Trophoblast cell (in vitro differentiated cells and primary cell): ENCODE results near the gene CPXM2.

Source experiments
- DNase-seq, 2 donors: peaks; one replicate each; pipeline ENCODE4 v3.0.0-alpha.2; 2016
- H2AFZ ChIP-seq: 2 replicates; pipeline ENCODE4 v1.6.1; 2013; ENCODE audit warnings: low read length, moderate library complexity, mild to moderate bottlenecking; ENCODE audit not compliant: insufficient read depth, poor library complexity
- H2AK5ac ChIP-seq: 2 replicates; pipeline ENCODE4 v1.6.1; 2013; ENCODE audit warnings: mild to moderate bottlenecking, low read length
- H2BK120ac ChIP-seq: 2 replicates; pipeline ENCODE4 v1.6.1; 2013; ENCODE audit warnings: low read length, mild to moderate bottlenecking, moderate library complexity; ENCODE audit not compliant: insufficient read depth, poor library complexity
- H2BK12ac ChIP-seq: 2 replicates; pipeline ENCODE4 v1.6.1; 2013; ENCODE audit warnings: mild to moderate bottlenecking, low read length, moderate library complexity
- H2BK5ac ChIP-seq: 2 replicates; pipeline ENCODE4 v1.6.1; 2013; ENCODE audit warnings: low read length, low read depth, moderate library complexity, mild to moderate bottlenecking; ENCODE audit not compliant: poor library complexity
- H3K14ac ChIP-seq: 2 replicates; pipeline ENCODE4 v1.6.1; 2013; ENCODE audit warnings: mild to moderate bottlenecking, low read length
- H3K18ac ChIP-seq: 2 replicates; pipeline ENCODE4 v1.6.1; 2013; ENCODE audit warnings: mild to moderate bottlenecking, low read length
- H3K23ac ChIP-seq: 2 replicates; pipeline ENCODE4 v1.6.1; 2013; ENCODE audit warnings: low read length
- H3K27ac ChIP-seq: 2 replicates; pipeline ENCODE4 v1.5.1; 2013; ENCODE audit warnings: low read depth, mild to moderate bottlenecking, inconsistent platforms, low read length, moderate library complexity
- H3K27me3 ChIP-seq: 2 replicates; pipeline ENCODE4 v1.6.1; 2013; ENCODE audit warnings: inconsistent platforms, mild to moderate bottlenecking, low read length, moderate library complexity; ENCODE audit not compliant: insufficient read depth
- H3K36me3 ChIP-seq, 2 experiments: 1 replicate in 1 of 2; 2 replicates in 1 of 2; pipeline ENCODE4 v1.6.1; 2013; ENCODE audit warnings: low read length in 2 of 2, mild to moderate bottlenecking in 2 of 2, moderate library complexity in 1 of 2; ENCODE audit not compliant: insufficient read depth in 2 of 2, control insufficient read depth in 1 of 2
- H3K4ac ChIP-seq: 2 replicates; pipeline ENCODE4 v1.6.1; 2013; ENCODE audit warnings: low read depth, mild to moderate bottlenecking, low read length, moderate library complexity
- H3K4me1 ChIP-seq, 2 experiments: 1 replicate in 1 of 2; 2 replicates in 1 of 2; pipeline ENCODE4 v1.6.1; 2013; ENCODE audit warnings: low read length in 2 of 2, mild to moderate bottlenecking in 2 of 2, moderate library complexity in 1 of 2; ENCODE audit not compliant: insufficient read depth in 2 of 2, control insufficient read depth in 1 of 2
- H3K4me2 ChIP-seq: 2 replicates; pipeline ENCODE4 v1.6.1; 2013; ENCODE audit warnings: inconsistent platforms, mild to moderate bottlenecking, low read length, moderate library complexity
- H3K4me3 ChIP-seq: 2 replicates; pipeline ENCODE4 v1.5.1; 2013; ENCODE audit warnings: mild to moderate bottlenecking, low read depth, low read length, inconsistent platforms
- H3K79me1 ChIP-seq: one replicate; pipeline ENCODE4 v1.6.1; 2013; ENCODE audit warnings: low read length
- H3K79me2 ChIP-seq: 2 replicates; pipeline ENCODE4 v1.6.1; 2013; ENCODE audit warnings: low read length, mild to moderate bottlenecking; ENCODE audit not compliant: control insufficient read depth, insufficient read depth, poor library complexity
- H3K9ac ChIP-seq: 2 replicates; pipeline ENCODE4 v1.6.1; 2013; ENCODE audit warnings: mild to moderate bottlenecking, low read length
- H3K9me3 ChIP-seq: 2 replicates; pipeline ENCODE4 v1.6.1; 2013; ENCODE audit warnings: low read depth, mild to moderate bottlenecking, control low read depth, inconsistent platforms, low read length; ENCODE audit not compliant: insufficient read depth
- H4K12ac ChIP-seq: 2 replicates; pipeline ENCODE4 v1.6.1; 2013; ENCODE audit warnings: low read depth, mild to moderate bottlenecking, low read length, moderate library complexity
- H4K8ac ChIP-seq: 2 replicates; pipeline ENCODE4 v1.6.1; 2013; ENCODE audit warnings: low read depth, mild to moderate bottlenecking, low read length, moderate library complexity
- H4K91ac ChIP-seq: one replicate; pipeline ENCODE4 v1.6.1; 2013; ENCODE audit warnings: low read depth, mild to moderate bottlenecking, low read length, moderate library complexity
- WGBS: extraction: QIAGEN DNeasy Blood & Tissue Kit; methylation state at CpG from one replicate; pipeline ENCODE4 v1.1.7; 2013; ENCODE audit warnings: missing lambda C conversion rate; ENCODE audit not compliant: insufficient read length, insufficient coverage; ENCODE audit errors: extremely low coverage; 5-methylcytosine and 5-hydroxymethylcytosine counted together

Gene CPXM2

DNA sequence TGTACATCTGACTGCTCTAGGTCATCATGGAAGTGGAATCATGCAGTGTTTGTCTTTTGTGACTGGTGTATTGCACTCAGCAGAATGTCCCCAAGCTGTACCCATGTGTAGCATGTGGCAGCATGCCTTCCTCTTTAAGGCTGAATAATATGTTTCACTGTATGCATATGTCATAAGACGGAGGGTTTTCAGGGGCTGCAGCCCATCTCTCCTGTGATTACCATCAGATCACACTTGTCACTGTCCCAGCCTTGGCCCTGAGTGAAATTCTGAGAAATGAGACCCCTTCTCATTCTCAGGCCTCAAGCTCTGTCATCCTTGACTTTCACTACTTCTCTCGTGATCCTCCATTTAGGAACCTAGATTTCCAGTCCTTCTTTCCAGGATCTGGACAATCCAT, 50.0 kb downstream of the CPXM2 start:
- no peaks in the 10 kb centered on the region for H3K27me3 ChIP-seq
- no peak for DNase-seq
- no peak overlapping the region for H2BK5ac ChIP-seq
- no peak overlapping the region for H3K4me2 ChIP-seq
- no peak overlapping the region for H4K12ac ChIP-seq
- H3K4me3 ChIP-seq = no peak overlapping the region
- no peak overlapping the region for H3K14ac ChIP-seq
- H3K9ac ChIP-seq = no peak overlapping the region
- no peaks in the 10 kb centered on the region for H3K9me3 ChIP-seq
- H3K4ac ChIP-seq = no peak overlapping the region
- no peak overlapping the region for H4K91ac ChIP-seq
- no peaks in the 10 kb centered on the region for H3K36me3 ChIP-seq
- no peak overlapping the region for H4K8ac ChIP-seq
- no peak overlapping the region for H3K27ac ChIP-seq
- H3K79me2 ChIP-seq = no peaks in the 10 kb centered on the region
- WGBS = no CpG with 5 or more reads among the region's 2 CpGs
- H3K4me1 ChIP-seq = no peaks in the 10 kb centered on the region
- H3K18ac ChIP-seq = no peak overlapping the region
- no peak overlapping the region for H2AFZ ChIP-seq
- H2BK12ac ChIP-seq = no peak overlapping the region
- H3K23ac ChIP-seq = no peak overlapping the region
- no peak overlapping the region for H2BK120ac ChIP-seq
- no peaks in the 10 kb centered on the region for H3K79me1 ChIP-seq
- no peak overlapping the region for H2AK5ac ChIP-seq

GRCh38 chr10:123841115-123841514, 50.5 kb downstream of the CPXM2 start:
- Histone ChIP-seq H3K14ac (no peak overlapping the region), H4K12ac (no peak overlapping the region), H4K91ac (no peak overlapping the region), H2BK5ac (no peak overlapping the region), H2AFZ (no peak overlapping the region), H3K23ac (no peak overlapping the region), H3K4ac (no peak overlapping the region), H3K18ac (no peak overlapping the region), H3K4me1 (no peaks in the 10 kb centered on the region), H3K79me1 (no peaks in the 10 kb centered on the region), H2BK12ac (no peak overlapping the region), H3K9ac (no peak overlapping the region), H2AK5ac (no peak overlapping the region), H3K36me3 (no peaks in the 10 kb centered on the region), H2BK120ac (no peak overlapping the region), H3K27me3 (no peaks in the 10 kb centered on the region), H3K79me2 (no peaks in the 10 kb centered on the region), H3K9me3 (no peaks in the 10 kb centered on the region), H4K8ac (no peak overlapping the region), H3K27ac (no peak overlapping the region), H3K4me2 (no peak overlapping the region), H3K4me3 (no peak overlapping the region)
- DNase-seq = no peak
- WGBS = no CpG with 5 or more reads among the region's 9 CpGs

DNA sequence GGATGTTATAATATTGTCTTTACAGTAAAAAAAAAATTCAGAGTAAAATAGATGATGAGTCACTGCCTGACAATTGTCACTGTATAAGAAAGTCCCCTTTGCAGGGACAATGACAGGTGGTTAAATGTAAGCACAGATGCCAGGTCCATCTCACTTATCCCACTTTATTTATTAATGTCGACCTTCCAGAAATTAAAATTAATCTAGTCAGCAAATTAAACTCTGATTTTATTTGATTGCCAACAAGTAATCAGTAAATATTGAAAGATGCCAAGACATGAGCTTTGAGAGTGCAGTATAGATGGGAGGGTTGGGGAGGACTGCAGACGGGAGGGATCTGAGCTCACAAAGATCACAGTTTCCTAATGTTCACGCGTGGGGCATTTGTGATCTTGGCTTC, 50.9 kb downstream of the CPXM2 start:
- Histone ChIP-seq H3K14ac (no peak overlapping the region), H4K12ac (no peak overlapping the region), H2BK12ac (no peak overlapping the region), H2AK5ac (no peak overlapping the region), H3K23ac (no peak overlapping the region), H3K18ac (no peak overlapping the region), H3K27ac (no peak overlapping the region), H3K4me1 (no peaks in the 10 kb centered on the region), H3K9ac (no peak overlapping the region), H3K79me1 (no peaks in the 10 kb centered on the region), H2BK5ac (no peak overlapping the region), H3K4ac (no peak overlapping the region), H3K9me3 (no peaks in the 10 kb centered on the region), H2BK120ac (no peak overlapping the region), H3K27me3 (no peaks in the 10 kb centered on the region), H3K4me3 (no peak overlapping the region), H3K4me2 (no peak overlapping the region), H3K36me3 (no peaks in the 10 kb centered on the region), H4K8ac (no peak overlapping the region), H2AFZ (no peak overlapping the region), H3K79me2 (no peaks in the 10 kb centered on the region), H4K91ac (no peak overlapping the region)
- no CpG with 5 or more reads among the region's 4 CpGs for WGBS
- no peak for DNase-seq

- no CpG with 5 or more reads among the region's 13 CpGs for WGBS
- H2AK5ac ChIP-seq = no peak overlapping the region
- H3K27ac ChIP-seq = no peak overlapping the region
- H3K27me3 ChIP-seq = no peaks in the 10 kb centered on the region
- no peak overlapping the region for H3K18ac ChIP-seq
- no peak overlapping the region for H3K14ac ChIP-seq
- H3K4ac ChIP-seq = no peak overlapping the region
- H4K8ac ChIP-seq = no peak overlapping the region
- H2BK12ac ChIP-seq = no peak overlapping the region
- H2BK120ac ChIP-seq = no peak overlapping the region
- no peak overlapping the region for H2BK5ac ChIP-seq
- H3K9ac ChIP-seq = no peak overlapping the region
- no peaks in the 10 kb centered on the region for H3K4me1 ChIP-seq
- H4K91ac ChIP-seq = no peak overlapping the region
- H3K4me3 ChIP-seq = no peak overlapping the region
- no peak overlapping the region for H3K4me2 ChIP-seq
- H3K9me3 ChIP-seq = no peaks in the 10 kb centered on the region
- no peaks in the 10 kb centered on the region for H3K79me2 ChIP-seq
- H2AFZ ChIP-seq = no peak overlapping the region
- H4K12ac ChIP-seq = no peak overlapping the region
- no peaks in the 10 kb centered on the region for H3K36me3 ChIP-seq
- H3K23ac ChIP-seq = no peak overlapping the region
- no peaks in the 10 kb centered on the region for H3K79me1 ChIP-seq
- no peak for DNase-seq
Observed at GRCh38 chr10:123838596-123839310, 52.9 kb downstream of the CPXM2 start.
